Fibroblast of peridontal ligament (primary cell): Measurements from ENCODE around the gene HSDL1.
A peak's percentile ranks its signal among the peaks of the same experiment; 100 is the strongest.

Experiments
- DNase-seq: peaks from one replicate; pipeline ENCODE4 v3.0.0-alpha.2; 2010; ENCODE audit errors: extremely low read depth

The HSDL1 gene

GRCh38 chr16:84107921-84108320, 37.1 kb downstream of the HSDL1 start:
- no peak for DNase-seq

- DNase-seq: no peak
Observed at GRCh38 chr16:84105948-84106740, 38.8 kb downstream of the HSDL1 start.

GRCh38 chr16:84105301-84105815, 39.6 kb downstream of the HSDL1 start:
- no peak for DNase-seq

GRCh38 chr16:84104231-84104630, 40.7 kb downstream of the HSDL1 start:
- DNase-seq: no peak

- peak; percentile 24 for DNase-seq
Observed at GRCh38 chr16:84103678-84104077, 41.3 kb downstream of the HSDL1 start.

GRCh38 chr16:84098939-84099338, 46.0 kb downstream of the HSDL1 start:
- peak; percentile 14 for DNase-seq

GRCh38 chr16:84096447-84097005, 48.5 kb downstream of the HSDL1 start:
- no peak for DNase-seq

GRCh38 chr16:84095466-84095865, 49.5 kb downstream of the HSDL1 start:
- no peak for DNase-seq

- DNase-seq: no peak
Observed at GRCh38 chr16:84093879-84094270, 51.1 kb downstream of the HSDL1 start.

- no peak for DNase-seq
Observed at GRCh38 chr16:84093120-84093878, 51.7 kb downstream of the HSDL1 start.

GRCh38 chr16:84091460-84091859, 53.5 kb downstream of the HSDL1 start:
- no peak for DNase-seq

- DNase-seq: no peak
Observed at GRCh38 chr16:84090211-84090610, 54.8 kb downstream of the HSDL1 start.

- DNase-seq: no peak
Observed at GRCh38 chr16:84088695-84089395, 56.1 kb downstream of the HSDL1 start.

GRCh38 chr16:84087466-84088151, 57.4 kb downstream of the HSDL1 start:
- DNase-seq: no peak

- no peak for DNase-seq
Observed at GRCh38 chr16:84087001-84087400, 58.0 kb downstream of the HSDL1 start.

- DNase-seq: no peak
Observed at GRCh38 chr16:84086341-84086740, 58.6 kb downstream of the HSDL1 start.

GRCh38 chr16:84085773-84086172, 59.2 kb downstream of the HSDL1 start:
- DNase-seq: no peak

- no peak for DNase-seq
Observed at GRCh38 chr16:84085271-84085667, 59.7 kb downstream of the HSDL1 start.

- peak; percentile 50 for DNase-seq
Observed at GRCh38 chr16:84084570-84085270, 60.3 kb downstream of the HSDL1 start.

GRCh38 chr16:84082835-84083569, 62.0 kb downstream of the HSDL1 start:
- DNase-seq: no peak
